Hair follicular keratinocyte (primary cell): ENCODE data around the gene PPP1R3A. TPM values are rescaled to one million over a fixed set of nuclear protein-coding genes. Genes with fewer than 3 reads are reported as not detected.

ENCODE experiments used
- total RNA-seq: library from RNA; depleted of rRNA; stranded (reverse); fragments of >200 nt; gene quantifications from 2 replicates; pipeline ENCODE4 v1.2.3, GENCODE V29; 2015

PPP1R3A gene
- total RNA-seq: not detected in 2 replicates

GRCh38 chr7:113918946-113919345 is at the start of gene PPP1R3A:
TSS of gene PPP1R3A (minus strand) at chr7:113919009. CDS start at chr7:113918996, 13 bp downstream.

